Measurements from ENCODE around the gene CYTH2. TPM values are rescaled to one million over a fixed set of nuclear protein-coding genes. Genes with fewer than 3 reads are reported as not detected.

CYTH2 gene
- total RNA-seq, 2 donors from 2014 or later: 76.1 to 94.2 TPM

- Histone ChIP-seq H3K36me3 (replicated peaks in 1 of 2; ENCODE audit: insufficient read depth in 1 of 2, low read depth in 2 of 2) (peaks cover 15 to 29% of the 10 kb centered on the region in 2 donors), H3K4me3 (no peak overlapping the region), H3K27me3 (no peaks in the 10 kb centered on the region), H3K27ac (no peak overlapping the region), H3K9me3 (no peaks in the 10 kb centered on the region), H3K4me1 (peaks cover 21% of the 10 kb centered on the region)
- DNase-seq (no peak), ATAC-seq (no peak)
- TF ChIP-seq POLR2A (IDR thresholded peaks at IDR 0.05): no peak
- no peak for TF ChIP-seq CTCF (IDR thresholded peaks at IDR 0.05)
- 90% methylated on average over 11 to 15 of the region's 16 CpGs for WGBS, 2 donors
- intact Hi-C loops (cut with DNase I): no loop called here
Observed at GRCh38 chr19:48474084-48474592, 5.0 kb downstream of the CYTH2 start.

GRCh38 chr19:48475369-48476068 lies 6.3 kb downstream of the CYTH2 start:
- no peak overlapping the region for H3K4me3 ChIP-seq
- peaks cover 15 to 29% of the 10 kb centered on the region in 2 donors for H3K36me3 ChIP-seq (replicated peaks in 1 of 2; ENCODE audit: insufficient read depth in 1 of 2, low read depth in 2 of 2)
- intact Hi-C loops (cut with DNase I): no loop called here
- WGBS, 2 donors: 80 to 85% methylated on average over 14 to 17 of the region's 17 CpGs
- TF ChIP-seq POLR2A (IDR thresholded peaks at IDR 0.05) (no peak), CTCF (IDR thresholded peaks at IDR 0.05) (no peak)
- H3K27me3 ChIP-seq: no peaks in the 10 kb centered on the region
- no peak overlapping the region for H3K27ac ChIP-seq
- ATAC-seq (no peak), DNase-seq (no peak)
- H3K4me1 ChIP-seq: peaks cover 18% of the 10 kb centered on the region
- no peaks in the 10 kb centered on the region for H3K9me3 ChIP-seq

- DNase-seq (no peak), ATAC-seq (no peak)
- H3K36me3 ChIP-seq (replicated peaks in 1 of 2; ENCODE audit: insufficient read depth in 1 of 2, low read depth in 2 of 2): peaks cover 15 to 24% of the 10 kb centered on the region in 2 donors
- intact Hi-C loops (cut with DNase I): no loop called here
- no peak overlapping the region for H3K27ac ChIP-seq
- no peak overlapping the region for H3K4me3 ChIP-seq
- H3K9me3 ChIP-seq: no peaks in the 10 kb centered on the region
- TF ChIP-seq POLR2A (IDR thresholded peaks at IDR 0.05) (no peak), CTCF (IDR thresholded peaks at IDR 0.05) (no peak)
- H3K4me1 ChIP-seq: peaks cover 20% of the 10 kb centered on the region
- 91% methylated on average over 8 to 9 of the region's 9 CpGs for WGBS, 2 donors
- H3K27me3 ChIP-seq: no peaks in the 10 kb centered on the region
Observed at GRCh38 chr19:48476176-48476575, 7.0 kb downstream of the CYTH2 start.

GRCh38 chr19:48477067-48477685 lies 8.0 kb downstream of the CYTH2 start:
- 81 to 83% methylated on average over 8 to 10 of the region's 10 CpGs for WGBS, 2 donors
- Histone ChIP-seq H3K4me1 (peaks cover 29% of the 10 kb centered on the region), H3K36me3 (replicated peaks in 1 of 2; ENCODE audit: insufficient read depth in 1 of 2, low read depth in 2 of 2) (peaks cover 15 to 17% of the 10 kb centered on the region in 2 donors), H3K27ac (no peak overlapping the region), H3K9me3 (no peaks in the 10 kb centered on the region), H3K4me3 (no peak overlapping the region), H3K27me3 (no peaks in the 10 kb centered on the region)
- intact Hi-C loops (cut with DNase I): no loop called here
- DNase-seq (no peak), ATAC-seq (no peak)
- TF ChIP-seq CTCF (IDR thresholded peaks at IDR 0.05): no peak
- TF ChIP-seq POLR2A (IDR thresholded peaks at IDR 0.05): no peak
